SU-DHL-6 (cell line): Measurements from ENCODE around the gene RPS6KA5.
A peak's percentile ranks its signal among the peaks of the same experiment; 100 is the strongest.

Source experiments
- H2AFZ ChIP-seq: fragments of 200-600 bp; sonication (generic); 2 replicates; pipeline ENCODE4 v1.6.1; 2014; ENCODE audit warnings: low read depth, mild to moderate bottlenecking, moderate library complexity, mixed read lengths, antibody characterized with exemption, low read length; ENCODE audit not compliant: severe bottlenecking
- H3F3A ChIP-seq: fragments of 200-600 bp; shearing (Covaris generic); 2 replicates; pipeline ENCODE4 v1.6.0; 2016; ENCODE audit warnings: antibody characterized with exemption, mild to moderate bottlenecking; ENCODE audit not compliant: insufficient read depth
- H3K27ac ChIP-seq: fragments of 200-600 bp; sonication (generic); 2 replicates; pipeline ENCODE4 v1.5.1; 2016; ENCODE audit warnings: low read depth, mild to moderate bottlenecking, low read length, moderate library complexity, mixed read lengths
- H3K27me3 ChIP-seq: fragments of 200-600 bp; sonication (generic), shearing (Covaris generic); 2 replicates; pipeline ENCODE4 v1.6.0; 2014; ENCODE audit warnings: mild to moderate bottlenecking, low read length
- H3K36me3 ChIP-seq: fragments of 200-600 bp; sonication (generic); 2 replicates; pipeline ENCODE4 v1.6.1; 2014; ENCODE audit warnings: mild to moderate bottlenecking, low read length, mixed read lengths
- H3K4me2 ChIP-seq: fragments of 300-600, 200-600 bp; shearing (Covaris generic), sonication (generic); 2 replicates; pipeline ENCODE4 v1.6.0; 2014; ENCODE audit warnings: low read length, low read depth, mild to moderate bottlenecking; ENCODE audit not compliant: poor library complexity, severe bottlenecking
- H3K4me3 ChIP-seq: fragments of 200-600 bp; sonication (generic); 2 replicates; pipeline ENCODE4 v1.5.1; 2014; ENCODE audit warnings: antibody characterized with exemption, low read length, mild to moderate bottlenecking, mixed read lengths; ENCODE audit not compliant: insufficient read depth, poor library complexity, severe bottlenecking
- H3K79me2 ChIP-seq: fragments of 200-600 bp; sonication (generic); 2 replicates; pipeline ENCODE4 v1.6.1; 2014; ENCODE audit warnings: mild to moderate bottlenecking, low read length, moderate library complexity; ENCODE audit not compliant: insufficient read depth
- H3K9ac ChIP-seq: fragments of 200-600 bp; sonication (generic); 2 replicates; pipeline ENCODE4 v1.7.0; 2014; ENCODE audit warnings: mild to moderate bottlenecking, low read length
- H3K9me2 ChIP-seq: fragments of 200-600 bp; sonication (generic); replicated peaks from 2 replicates; pipeline ENCODE4 v1.6.1; 2014; ENCODE audit warnings: low read length; ENCODE audit not compliant: insufficient read depth
- H3K9me3 ChIP-seq: fragments of 200-600 bp; sonication (generic); 2 replicates; pipeline ENCODE4 v1.6.1; 2014; ENCODE audit warnings: low read length, mixed read lengths; ENCODE audit not compliant: insufficient read depth
- H4K20me1 ChIP-seq: fragments of 200-600 bp; sonication (generic); 2 replicates; pipeline ENCODE4 v1.6.1; 2014; ENCODE audit warnings: low read depth, mild to moderate bottlenecking, antibody characterized with exemption, low read length, moderate library complexity, mixed read lengths
- EZH2phosphoT487 ChIP-seq: fragments of 200-600 bp; sonication (generic), shearing (Covaris generic); conservative IDR thresholded peaks from 2 replicates; pipeline ENCODE4 v1.6.1; 2018; ENCODE audit warnings: mild to moderate bottlenecking, antibody characterized with exemption, low read length, moderate library complexity, mixed read lengths
- TF ChIP-seq, protein P1 (sequence below): fragments of 200-600 bp; sonication (generic); IDR thresholded peaks from one replicate; pipeline ENCODE4 v1.5.1; 2017; ENCODE audit warnings: antibody characterized with exemption, mild to moderate bottlenecking, low read length, moderate library complexity; ENCODE audit not compliant: insufficient read depth, poor library complexity, severe bottlenecking

Gene RPS6KA5

DNA sequence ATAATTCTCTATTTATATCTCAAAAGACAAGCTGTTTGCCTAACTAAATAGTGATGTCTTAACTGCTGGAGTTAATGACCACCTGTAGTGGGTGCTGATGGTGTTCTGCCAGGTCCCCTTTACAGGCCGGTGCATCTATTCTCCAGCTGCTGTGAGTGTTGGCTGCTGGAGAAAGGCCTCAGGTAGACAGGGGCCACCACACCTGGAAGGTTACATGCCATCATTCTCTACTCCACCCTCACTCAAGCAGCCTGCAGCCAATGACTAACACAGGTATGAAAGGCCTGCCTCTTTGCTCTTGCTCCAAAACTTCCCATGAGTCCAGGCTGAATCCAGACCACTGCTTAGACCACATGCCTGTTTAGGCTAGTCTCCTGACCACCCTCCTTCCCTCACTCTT, 73.9 kb downstream of the RPS6KA5 start:
- Histone ChIP-seq H3K27me3 (no peaks in the 10 kb centered on the region), H4K20me1 (no peaks in the 10 kb centered on the region), H3K36me3 (no peaks in the 10 kb centered on the region), H3K9me2 (no peaks in the 10 kb centered on the region), H3K4me2 (peak overlapping the region; percentile 37), H3K27ac (peak overlapping the region; percentile 11; the same call in 1 of the 2 replicates), H3F3A (no peaks in the 10 kb centered on the region), H3K79me2 (no peaks in the 10 kb centered on the region), H3K9me3 (no peaks in the 10 kb centered on the region), H3K9ac (no peak overlapping the region), H3K4me3 (peak overlapping the region; percentile 18), H2AFZ (no peak overlapping the region)
- TF ChIP-seq EZH2phosphoT487: no peak
- TF ChIP-seq, protein P1, sequence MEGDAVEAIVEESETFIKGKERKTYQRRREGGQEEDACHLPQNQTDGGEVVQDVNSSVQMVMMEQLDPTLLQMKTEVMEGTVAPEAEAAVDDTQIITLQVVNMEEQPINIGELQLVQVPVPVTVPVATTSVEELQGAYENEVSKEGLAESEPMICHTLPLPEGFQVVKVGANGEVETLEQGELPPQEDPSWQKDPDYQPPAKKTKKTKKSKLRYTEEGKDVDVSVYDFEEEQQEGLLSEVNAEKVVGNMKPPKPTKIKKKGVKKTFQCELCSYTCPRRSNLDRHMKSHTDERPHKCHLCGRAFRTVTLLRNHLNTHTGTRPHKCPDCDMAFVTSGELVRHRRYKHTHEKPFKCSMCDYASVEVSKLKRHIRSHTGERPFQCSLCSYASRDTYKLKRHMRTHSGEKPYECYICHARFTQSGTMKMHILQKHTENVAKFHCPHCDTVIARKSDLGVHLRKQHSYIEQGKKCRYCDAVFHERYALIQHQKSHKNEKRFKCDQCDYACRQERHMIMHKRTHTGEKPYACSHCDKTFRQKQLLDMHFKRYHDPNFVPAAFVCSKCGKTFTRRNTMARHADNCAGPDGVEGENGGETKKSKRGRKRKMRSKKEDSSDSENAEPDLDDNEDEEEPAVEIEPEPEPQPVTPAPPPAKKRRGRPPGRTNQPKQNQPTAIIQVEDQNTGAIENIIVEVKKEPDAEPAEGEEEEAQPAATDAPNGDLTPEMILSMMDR: no peak

DNA sequence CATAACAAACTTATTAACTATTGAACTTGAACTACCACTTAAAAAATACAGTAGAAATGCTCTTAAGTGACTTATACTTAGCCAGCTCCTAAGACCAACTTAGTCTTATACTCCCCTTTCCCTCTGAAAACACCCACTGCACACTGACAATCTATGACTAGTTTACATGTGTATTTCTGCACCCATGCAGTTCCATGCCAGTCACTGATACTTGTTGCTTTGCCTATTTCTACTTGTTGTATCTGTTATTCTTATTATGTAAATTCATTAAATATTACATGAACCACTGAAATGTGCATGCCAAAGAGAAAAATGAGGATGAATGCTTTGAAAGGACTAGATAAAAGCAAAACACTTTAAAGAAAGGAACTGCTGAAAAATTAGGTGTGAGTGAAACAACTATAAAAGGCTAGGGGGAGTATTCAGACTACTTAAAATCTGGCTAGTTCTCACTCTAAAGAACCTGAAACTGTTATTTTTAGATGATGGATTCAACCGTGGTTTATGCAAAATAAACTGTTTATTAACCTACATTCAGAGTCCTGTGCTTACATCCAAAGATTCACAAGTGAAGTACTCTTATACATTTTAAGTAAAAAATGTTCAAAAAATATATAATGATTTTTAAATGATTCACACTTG, 74.7 kb downstream of the RPS6KA5 start:
- no peak overlapping the region for H3K9ac ChIP-seq
- no peak for TF ChIP-seq EZH2phosphoT487
- TF ChIP-seq, protein P1: peak; percentile 11
- peak overlapping the region; percentile 37 for H3K4me2 ChIP-seq
- no peaks in the 10 kb centered on the region for H3F3A ChIP-seq
- H3K79me2 ChIP-seq: no peaks in the 10 kb centered on the region
- peak overlapping the region; percentile 11; the same call in 1 of the 2 replicates for H3K27ac ChIP-seq
- no peaks in the 10 kb centered on the region for H4K20me1 ChIP-seq
- H3K9me2 ChIP-seq: no peaks in the 10 kb centered on the region
- peak overlapping the region; percentile 18 for H3K4me3 ChIP-seq
- H2AFZ ChIP-seq: no peak overlapping the region
- H3K36me3 ChIP-seq: no peaks in the 10 kb centered on the region
- H3K9me3 ChIP-seq: no peaks in the 10 kb centered on the region
- H3K27me3 ChIP-seq: no peaks in the 10 kb centered on the region

DNA sequence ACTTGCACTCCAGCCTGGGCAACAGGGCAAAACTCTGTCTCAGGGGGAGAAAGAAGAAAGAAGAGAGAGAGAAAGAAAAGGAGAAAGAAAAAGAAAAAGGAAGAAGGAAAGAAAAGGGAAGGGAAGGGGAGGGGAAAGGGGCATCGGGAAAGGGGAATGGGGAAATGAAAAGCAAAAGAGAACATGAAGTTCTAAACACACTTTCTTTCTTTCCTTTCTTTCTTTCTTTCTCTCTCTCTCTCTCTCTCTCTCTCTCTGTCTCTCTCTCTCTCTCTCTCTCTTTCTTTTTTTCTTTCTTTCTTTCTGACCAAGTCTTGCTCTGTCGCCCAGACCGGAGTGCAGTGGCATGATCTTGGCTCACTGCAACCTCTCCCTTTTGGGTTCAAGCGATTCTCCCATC, 76.9 kb downstream of the RPS6KA5 start:
- no peak for TF ChIP-seq EZH2phosphoT487
- TF ChIP-seq, protein P1: no peak
- Histone ChIP-seq H3K27ac (no peak overlapping the region), H3K9ac (no peak overlapping the region), H3K79me2 (no peaks in the 10 kb centered on the region), H3K36me3 (no peaks in the 10 kb centered on the region), H3K27me3 (no peaks in the 10 kb centered on the region), H3K4me3 (no peak overlapping the region), H3K4me2 (no peak overlapping the region), H3K9me2 (no peaks in the 10 kb centered on the region), H3K9me3 (no peaks in the 10 kb centered on the region), H3F3A (no peaks in the 10 kb centered on the region), H4K20me1 (no peaks in the 10 kb centered on the region), H2AFZ (no peak overlapping the region)
